Spinal cord (tissue), 10 donors: ENCODE measurements around the gene TMEM18. TPM values are rescaled to one million over a fixed set of nuclear protein-coding genes. Genes with fewer than 3 reads are reported as not detected.
A peak's percentile ranks its signal among the peaks of the same experiment; 100 is the strongest.
"Not testable (repeated sequence)": the region's sequence is repeated elsewhere in the genome, so short reads cannot be mapped to it uniquely, and the experiment has no call there.

Experiments used
- DNase-seq, 6 donors: peaks; one replicate each; pipeline versions ENCODE4 v3.0.0 to v3.0.0-alpha.2; 2013 to 2015; ENCODE audit warnings: low spot score in 6 of 6, low read depth in 4 of 6
- H3K27ac ChIP-seq: one replicate; pipeline ENCODE4 v1.5.1; 2013; ENCODE audit warnings: low read depth, low read length, control low read depth
- H3K27me3 ChIP-seq: one replicate; pipeline ENCODE4 v1.6.1; 2013; ENCODE audit warnings: low read length; ENCODE audit not compliant: control insufficient read depth, insufficient read depth
- H3K36me3 ChIP-seq: one replicate; pipeline ENCODE4 v1.6.1; 2013; ENCODE audit warnings: low read length; ENCODE audit not compliant: control insufficient read depth, insufficient read depth
- H3K4me1 ChIP-seq: one replicate; pipeline ENCODE4 v1.6.1; 2013; ENCODE audit warnings: low read length; ENCODE audit not compliant: control insufficient read depth, insufficient read depth
- H3K4me3 ChIP-seq: one replicate; pipeline ENCODE4 v1.5.1; 2013; ENCODE audit warnings: low read depth, low read length, control low read depth
- H3K9me3 ChIP-seq: one replicate; pipeline ENCODE4 v1.6.1; 2013; ENCODE audit warnings: low read length; ENCODE audit not compliant: control insufficient read depth, insufficient read depth
- WGBS: methylation state at CpG from one replicate; pipeline ENCODE4 v1.1.5; 2013; ENCODE audit warnings: missing lambda C conversion rate; ENCODE audit not compliant: insufficient coverage; 5-methylcytosine and 5-hydroxymethylcytosine counted together
- polyA plus RNA-seq, 2 donors: library from polyadenylated mRNA; unstranded; fragments of 120-200 nt; gene quantifications; one replicate each; pipeline ENCODE4 v1.2.1, GENCODE V29; 2013; ENCODE audit not compliant: insufficient read length in 2 of 2
- total RNA-seq, 2 donors: library from RNA; depleted of rRNA in 1 of 2; stranded (reverse); fragments of 120-200 nt in 1 of 2; fragments of >200 nt in 1 of 2; gene quantifications; one replicate each; pipeline versions ENCODE4 v1.2.3 to v1.2.4, GENCODE V29; 2013 to 2014
- donor health status: healthy.

Gene TMEM18
- total and polyA plus RNA-seq, 4 donors: 29.3 to 55.6 (median 50.4) TPM

GRCh38 chr2:715038-715437, 37.8 kb upstream of the TMEM18 start:
- no peak for DNase-seq
- 87% methylated on average over 2 of the region's 2 CpGs for WGBS
- Histone ChIP-seq H3K4me3 (no peak overlapping the region), H3K36me3 (no peaks in the 10 kb centered on the region), H3K27ac (no peak overlapping the region), H3K27me3 (no peaks in the 10 kb centered on the region), H3K4me1 (peaks cover 3% of the 10 kb centered on the region), H3K9me3 (no peaks in the 10 kb centered on the region)

DNA sequence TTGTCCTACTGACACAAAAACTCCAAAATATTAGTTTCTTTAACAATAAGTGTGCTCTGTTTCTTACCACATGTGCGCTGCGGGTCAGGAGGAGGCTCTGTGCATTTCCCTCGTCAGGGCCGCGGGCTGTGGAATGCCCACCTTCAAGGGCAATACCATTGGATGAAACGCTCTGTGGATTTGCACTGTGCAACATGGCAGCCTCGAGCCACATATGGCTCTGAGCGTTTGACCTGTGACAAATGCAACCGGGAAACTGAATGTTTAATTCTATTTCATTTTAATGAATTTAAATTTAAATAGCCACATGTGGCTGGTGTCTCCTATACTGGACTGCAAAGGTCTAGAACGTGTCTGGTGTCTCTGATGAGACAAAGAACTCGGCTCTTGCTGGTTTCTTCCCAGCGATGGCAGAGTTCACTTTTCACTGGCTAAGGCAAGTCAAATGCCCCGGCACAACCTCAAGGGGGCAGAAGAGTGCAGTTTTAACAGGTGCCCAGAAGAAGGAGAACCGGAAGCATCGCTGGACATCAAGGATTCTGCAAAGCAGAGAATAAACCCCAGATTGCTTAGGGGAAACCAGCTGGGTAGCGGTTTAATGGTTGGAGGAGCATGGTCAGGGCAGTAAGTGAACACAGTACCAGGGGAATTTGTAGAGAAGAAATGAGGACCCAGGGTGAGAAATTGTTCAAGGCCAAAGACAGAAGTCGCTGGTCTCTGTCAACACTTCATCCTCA, 37.0 kb upstream of the TMEM18 start:
- DNase-seq: peak in 3 of 6 donors; percentile 42 to 81 (median 76)
- 66% methylated on average over 14 of the region's 17 CpGs for WGBS
- no peaks in the 10 kb centered on the region for H3K36me3 ChIP-seq

GRCh38 chr2:710867-711665, 33.9 kb upstream of the TMEM18 start:
- peak in 1 of 6 donors; percentile 66 for DNase-seq
- H3K9me3 ChIP-seq: no peaks in the 10 kb centered on the region
- no peaks in the 10 kb centered on the region for H3K4me1 ChIP-seq
- no peaks in the 10 kb centered on the region for H3K36me3 ChIP-seq
- no peak overlapping the region for H3K4me3 ChIP-seq
- no CpG with 5 or more reads among the region's 5 CpGs for WGBS
- no peak overlapping the region for H3K27ac ChIP-seq
- H3K27me3 ChIP-seq: no peaks in the 10 kb centered on the region

More for the DNA sequence above, 37.0 kb upstream of the TMEM18 start:
- H3K4me1 ChIP-seq: peaks cover 3% of the 10 kb centered on the region
- no peak overlapping the region for H3K4me3 ChIP-seq
- H3K9me3 ChIP-seq: no peaks in the 10 kb centered on the region
- H3K27me3 ChIP-seq: no peaks in the 10 kb centered on the region
- no peak overlapping the region for H3K27ac ChIP-seq

DNA sequence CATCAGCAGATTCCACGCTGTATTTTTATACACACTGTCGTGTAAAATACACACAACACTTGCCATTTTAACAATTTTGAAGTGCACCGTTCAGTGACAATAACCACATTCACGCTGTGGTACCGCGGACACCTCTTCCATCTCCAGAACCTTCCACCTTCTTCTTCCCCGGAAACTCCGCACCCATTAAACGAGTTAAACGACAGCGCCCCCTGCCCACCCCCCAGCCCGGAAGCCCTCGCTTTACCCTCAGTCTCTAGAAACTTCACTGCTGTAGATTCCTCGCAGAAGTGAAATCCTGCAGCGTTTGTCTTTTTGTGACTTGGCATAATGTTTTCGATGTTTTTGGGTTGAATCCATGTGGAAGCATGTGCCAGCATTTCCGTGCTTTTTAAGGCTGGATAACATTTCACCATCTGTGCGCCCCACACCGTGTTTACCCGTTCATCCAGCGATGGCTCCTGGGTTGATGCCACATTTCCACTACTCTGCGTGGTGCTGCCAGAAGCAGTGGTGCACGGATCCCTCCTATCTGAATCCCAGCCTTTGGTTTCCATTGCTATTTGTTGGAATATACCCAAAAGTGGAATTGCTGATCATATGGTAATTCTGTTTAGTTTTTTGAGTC, 32.0 kb upstream of the TMEM18 start:
- H3K27me3 ChIP-seq: no peaks in the 10 kb centered on the region
- no peaks in the 10 kb centered on the region for H3K9me3 ChIP-seq
- WGBS: 74% methylated on average over 18 of the region's 23 CpGs
- no peaks in the 10 kb centered on the region for H3K4me1 ChIP-seq
- DNase-seq: peak in 2 of 6 donors; percentile 88 to 96
- no peak overlapping the region for H3K27ac ChIP-seq
- H3K4me3 ChIP-seq: no peak overlapping the region
- H3K36me3 ChIP-seq: no peaks in the 10 kb centered on the region

DNA sequence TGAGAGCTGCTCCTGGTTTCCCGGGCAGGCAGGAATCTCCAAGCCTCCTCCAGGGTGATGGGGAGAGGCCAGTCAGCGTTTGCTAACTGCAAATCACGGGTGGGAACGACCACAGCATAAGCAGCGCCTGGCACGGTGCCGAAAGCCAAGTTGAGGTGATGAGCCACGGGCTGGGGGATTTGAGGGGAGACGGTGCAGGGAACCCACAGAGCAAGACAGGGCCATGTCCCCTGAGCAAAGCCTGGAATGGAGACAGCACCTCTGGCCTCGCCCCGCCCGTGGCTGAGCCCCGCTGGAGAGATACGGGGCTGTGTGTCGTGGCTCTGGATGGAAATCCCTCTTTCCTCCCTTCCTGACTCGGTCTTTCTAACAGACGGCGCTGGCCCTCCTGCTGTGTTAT, 31.5 kb upstream of the TMEM18 start:
- Histone ChIP-seq H3K9me3 (no peaks in the 10 kb centered on the region), H3K4me3 (no peak overlapping the region), H3K27me3 (no peaks in the 10 kb centered on the region), H3K27ac (no peak overlapping the region), H3K36me3 (no peaks in the 10 kb centered on the region), H3K4me1 (no peaks in the 10 kb centered on the region)
- no peak for DNase-seq
- WGBS: 77% methylated on average over 18 of the region's 18 CpGs

- Histone ChIP-seq H3K27me3 (no peaks in the 10 kb centered on the region), H3K36me3 (no peaks in the 10 kb centered on the region), H3K4me3 (no peak overlapping the region), H3K4me1 (no peaks in the 10 kb centered on the region), H3K9me3 (no peaks in the 10 kb centered on the region), H3K27ac (no peak overlapping the region)
- whole genome bisulfite sequencing: 98% methylated on average over 4 of the region's 7 CpGs
- no peak for DNase-seq
These were observed 28.8 kb upstream of the TMEM18 start for GRCh38 chr2:705971-706511.

DNA sequence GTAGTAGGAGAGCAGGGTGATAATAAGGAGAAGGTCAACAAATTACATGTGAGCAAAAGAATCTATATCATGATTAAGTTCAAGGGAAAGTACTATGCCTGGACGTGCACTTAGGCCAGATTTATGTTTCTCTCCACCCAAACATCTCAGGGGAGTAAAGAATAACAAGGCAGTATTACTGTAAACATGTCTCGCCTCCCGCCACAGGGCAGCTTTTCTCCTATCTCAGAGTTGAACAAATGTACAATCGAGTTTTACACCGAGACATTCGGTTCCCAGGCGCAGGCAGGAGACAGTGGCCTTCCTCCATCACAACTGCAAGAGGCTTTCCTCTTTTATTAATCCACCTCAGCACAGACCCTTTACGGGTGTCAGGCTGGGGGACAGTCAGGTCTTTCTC, 25.6 kb upstream of the TMEM18 start:
- DNase-seq, H3K4me1 ChIP-seq, H3K9me3 ChIP-seq, H3K4me3 ChIP-seq, H3K27me3 ChIP-seq, H3K36me3 ChIP-seq, H3K27ac ChIP-seq: not testable (repeated sequence)
- 66% methylated on average over 4 of the region's 8 CpGs for WGBS

DNA sequence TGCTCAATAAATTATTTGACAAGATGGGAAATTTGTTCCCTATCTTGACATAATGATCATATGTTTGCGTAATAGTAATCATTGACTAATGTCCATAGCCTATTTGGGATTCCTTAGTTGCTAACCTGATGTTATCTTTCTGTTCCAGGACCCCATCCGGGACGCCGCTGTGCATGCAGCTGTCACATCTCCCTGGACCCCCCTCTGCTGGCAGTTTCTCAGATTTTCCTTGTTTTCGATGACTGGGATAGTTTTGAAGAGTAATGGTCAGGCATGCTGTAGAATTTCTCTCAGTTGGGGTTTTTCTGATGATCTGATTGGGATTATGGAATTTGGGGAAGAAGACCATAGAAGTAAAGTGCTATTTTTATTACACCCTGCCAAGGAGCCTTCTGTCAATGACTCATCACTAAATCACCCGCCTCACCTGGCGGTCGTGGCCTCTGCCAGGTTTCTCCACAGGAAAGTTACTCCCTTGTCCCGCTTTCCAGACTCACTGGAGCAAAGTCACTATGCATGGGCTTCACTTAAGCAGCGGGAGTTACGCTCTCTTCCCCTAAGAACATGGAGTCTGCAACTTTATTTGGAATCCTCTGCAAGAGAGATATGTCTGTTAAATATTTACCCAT, 19.9 kb upstream of the TMEM18 start:
- H3K4me3 ChIP-seq: no peak overlapping the region
- no CpG with 5 or more reads among the region's 11 CpGs for WGBS
- no peak overlapping the region for H3K27ac ChIP-seq
- peaks cover 3% of the 10 kb centered on the region for H3K4me1 ChIP-seq
- H3K36me3 ChIP-seq: no peaks in the 10 kb centered on the region
- H3K9me3 ChIP-seq: no peaks in the 10 kb centered on the region
- DNase-seq: no peak
- no peaks in the 10 kb centered on the region for H3K27me3 ChIP-seq

- H3K9me3 ChIP-seq: no peaks in the 10 kb centered on the region
- H3K36me3 ChIP-seq: no peaks in the 10 kb centered on the region
- peaks cover 3% of the 10 kb centered on the region for H3K4me1 ChIP-seq
- 92% methylated on average over 4 of the region's 5 CpGs for WGBS
- DNase-seq: no peak
- H3K4me3 ChIP-seq: no peak overlapping the region
- no peak overlapping the region for H3K27ac ChIP-seq
- no peaks in the 10 kb centered on the region for H3K27me3 ChIP-seq
These were observed 19.3 kb upstream of the TMEM18 start for GRCh38 chr2:696463-696862.
